ENCODE data around the gene IFIT1B. TPM values are rescaled to one million over a fixed set of nuclear protein-coding genes. Genes with fewer than 3 reads are reported as not detected.
"Not testable (repeated sequence)": the region's sequence is repeated elsewhere in the genome, so short reads cannot be mapped to it uniquely, and the experiment has no call there.

Gene IFIT1B
- total RNA-seq, 1 donor from 2014 or later: not detected

DNA sequence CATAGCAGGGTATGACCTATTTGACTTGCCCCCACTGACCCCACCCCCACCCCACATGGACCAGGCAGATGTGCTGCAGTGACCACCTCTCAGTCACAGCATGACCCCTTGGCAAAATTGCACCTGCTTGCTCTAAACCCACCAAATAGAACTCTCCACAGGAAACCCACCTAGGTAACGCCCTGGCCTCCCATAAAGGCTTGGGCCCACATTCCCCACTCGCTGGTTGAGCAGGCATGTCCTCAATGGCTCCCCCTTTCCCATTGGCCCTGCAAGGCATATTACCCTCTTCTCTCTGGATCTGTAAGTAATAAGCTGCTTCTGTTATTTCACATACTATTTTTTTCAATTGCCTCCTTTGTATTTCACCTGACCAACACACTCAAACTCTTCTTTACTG is 17.3 kb downstream of the IFIT1B start:
- H3K4me1 Mint-ChIP-seq (ENCODE audit: low read depth): peaks cover 57% of the 10 kb centered on the region
- peaks cover 12% of the 10 kb centered on the region for H3K36me3 Mint-ChIP-seq (ENCODE audit: low read depth)
- H3K4me3 Mint-ChIP-seq: no peak overlapping the region

DNA sequence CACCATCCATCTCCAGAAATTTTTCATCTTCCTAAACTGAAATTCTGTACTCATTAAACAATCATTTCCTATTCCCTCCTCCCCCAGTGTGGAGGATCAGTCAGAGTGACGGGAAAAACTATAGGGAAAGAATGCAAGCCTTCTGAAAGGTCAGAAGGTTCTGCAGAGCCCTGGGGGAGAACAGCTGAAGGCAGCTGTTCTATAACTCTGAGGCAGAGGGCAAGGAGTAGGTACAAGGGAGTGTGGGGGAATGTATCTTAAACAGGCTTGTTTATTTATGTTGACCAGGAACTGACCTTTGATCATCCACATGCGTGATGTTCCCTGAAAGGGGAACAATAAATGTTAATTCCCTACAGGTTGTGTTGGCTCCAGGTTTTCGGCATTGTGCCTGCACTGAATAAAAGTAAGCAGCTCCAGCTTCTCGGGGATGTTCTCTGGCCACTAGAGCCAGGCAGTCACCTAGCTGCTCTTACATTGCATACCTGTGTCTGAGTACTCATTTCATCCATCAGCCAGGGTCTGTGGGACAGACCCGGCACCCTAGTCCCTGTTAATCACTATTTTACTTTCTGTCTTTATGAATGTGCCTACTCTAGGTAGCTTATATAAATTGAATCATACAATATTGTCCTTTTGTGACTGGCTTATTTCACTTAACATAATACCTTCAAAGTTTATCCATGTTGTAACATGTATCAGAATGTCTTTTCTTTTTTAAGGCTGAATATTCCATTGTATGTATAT is 20.3 kb downstream of the IFIT1B start:
- no peak overlapping the region for H3K4me3 Mint-ChIP-seq
- no peak overlapping the region for H3K27ac Mint-ChIP-seq
- H3K36me3 Mint-ChIP-seq (ENCODE audit: low read depth): peaks cover 28% of the 10 kb centered on the region
- peaks cover 41% of the 10 kb centered on the region for H3K4me1 Mint-ChIP-seq (ENCODE audit: low read depth)
- intact Hi-C loops (cut with micrococcal nuclease): no loop called here
- H3K27me3 Mint-ChIP-seq (ENCODE audit: insufficient read depth): no peaks in the 10 kb centered on the region
- peaks cover 5% of the 10 kb centered on the region for H3K9me3 Mint-ChIP-seq
- DNase-seq (ENCODE audit: low spot score): no peak

More for the DNA sequence above, 17.3 kb downstream of the IFIT1B start:
- intact Hi-C loops (cut with micrococcal nuclease): no loop called here
- no peaks in the 10 kb centered on the region for H3K27me3 Mint-ChIP-seq (ENCODE audit: insufficient read depth)
- no peak for DNase-seq (ENCODE audit: low spot score)
- H3K27ac Mint-ChIP-seq: no peak overlapping the region
- peaks cover 5% of the 10 kb centered on the region for H3K9me3 Mint-ChIP-seq

- peaks cover 5% of the 10 kb centered on the region for H3K9me3 Mint-ChIP-seq
- H3K4me3 Mint-ChIP-seq: no peak overlapping the region
- intact Hi-C loops (cut with micrococcal nuclease): no loop called here
- H3K36me3 Mint-ChIP-seq (ENCODE audit: low read depth): peaks cover 38% of the 10 kb centered on the region
- peaks cover 32% of the 10 kb centered on the region for H3K4me1 Mint-ChIP-seq (ENCODE audit: low read depth)
- H3K27me3 Mint-ChIP-seq (ENCODE audit: insufficient read depth): no peaks in the 10 kb centered on the region
- no peak overlapping the region for H3K27ac Mint-ChIP-seq
- no peak for DNase-seq (ENCODE audit: low spot score)
Measured at GRCh38 chr10:89399956-89400355, 22.1 kb downstream of the IFIT1B start.

- H3K36me3 Mint-ChIP-seq (ENCODE audit: low read depth): peaks cover 34% of the 10 kb centered on the region
- intact Hi-C loops (cut with micrococcal nuclease): no loop called here
- DNase-seq (ENCODE audit: low spot score): no peak
Measured at GRCh38 chr10:89403043-89403442, 25.2 kb downstream of the IFIT1B start.

DNA sequence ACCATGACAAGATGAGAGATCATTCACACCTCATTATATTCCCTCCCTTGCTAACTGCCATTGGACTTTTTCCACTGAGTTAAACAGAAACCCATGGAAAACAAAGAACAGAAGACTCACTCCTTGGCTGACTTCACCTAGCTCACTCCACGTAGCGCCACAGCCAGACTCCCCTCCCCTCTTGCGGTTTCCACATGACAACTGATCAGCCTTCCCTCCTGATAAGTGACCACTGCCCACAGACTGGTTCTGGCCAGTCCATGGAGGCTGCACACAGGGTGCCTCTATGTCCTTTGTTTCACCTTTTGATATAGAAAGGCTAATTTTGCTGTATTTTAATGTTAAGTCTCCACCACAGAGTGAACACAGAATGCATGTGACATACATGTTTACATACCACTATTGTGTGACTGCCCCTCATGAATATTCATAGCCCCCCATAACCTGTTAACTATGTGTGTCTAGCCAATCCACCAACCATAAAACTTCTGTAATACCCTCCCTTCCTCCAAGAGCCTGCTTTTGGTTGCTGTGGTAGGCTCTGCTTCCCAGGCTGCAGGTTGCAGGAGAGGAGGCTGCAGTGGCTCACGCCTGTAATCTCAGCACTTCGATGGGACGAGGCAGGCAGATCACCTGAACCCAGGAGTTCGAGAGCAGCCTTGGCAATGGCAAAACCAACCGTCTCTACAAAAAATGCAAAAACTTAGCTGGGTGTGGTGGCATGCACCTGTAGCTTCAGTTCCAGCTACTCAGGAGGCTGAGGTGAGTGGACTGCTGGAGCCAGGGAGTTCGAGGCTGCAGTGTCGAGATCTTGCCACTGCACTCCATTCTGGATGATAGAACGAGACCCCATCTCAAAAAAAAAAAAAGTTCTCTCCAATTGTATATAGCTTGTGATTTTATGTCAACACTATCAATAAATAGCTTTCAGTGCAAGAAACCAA is 26.5 kb downstream of the IFIT1B start:
- Mint-ChIP-seq H3K27me3 (ENCODE audit: insufficient read depth) (no peaks in the 10 kb centered on the region), H3K27ac (no peak overlapping the region), H3K4me1 (ENCODE audit: low read depth) (no peaks in the 10 kb centered on the region), H3K9me3 (peaks cover 5% of the 10 kb centered on the region), H3K4me3 (no peak overlapping the region), H3K36me3 (ENCODE audit: low read depth) (peaks cover 34% of the 10 kb centered on the region)
- DNase-seq (ENCODE audit: low spot score): no peak
- intact Hi-C loops (cut with micrococcal nuclease): no loop called here

More at GRCh38 chr10:89403043-89403442, 25.2 kb downstream of the IFIT1B start:
- Mint-ChIP-seq H3K4me1 (ENCODE audit: low read depth) (peaks cover 10% of the 10 kb centered on the region), H3K27ac (no peak overlapping the region), H3K4me3 (no peak overlapping the region), H3K9me3 (peaks cover 5% of the 10 kb centered on the region), H3K27me3 (ENCODE audit: insufficient read depth) (no peaks in the 10 kb centered on the region)

- H3K27me3 Mint-ChIP-seq (ENCODE audit: insufficient read depth); H3K4me1 Mint-ChIP-seq (ENCODE audit: low read depth); DNase-seq (ENCODE audit: low spot score); H3K9me3 Mint-ChIP-seq; H3K4me3 Mint-ChIP-seq; H3K27ac Mint-ChIP-seq; intact Hi-C loops (cut with micrococcal nuclease): not testable (repeated sequence)
- peaks cover 35% of the 10 kb centered on the region for H3K36me3 Mint-ChIP-seq (ENCODE audit: low read depth)
Measured at GRCh38 chr10:89406178-89406577, 28.3 kb downstream of the IFIT1B start.

GRCh38 chr10:89407792-89408191 is 29.9 kb downstream of the IFIT1B start:
- H3K4me3 Mint-ChIP-seq; DNase-seq (ENCODE audit: low spot score); intact Hi-C loops (cut with micrococcal nuclease); H3K27ac Mint-ChIP-seq; H3K27me3 Mint-ChIP-seq (ENCODE audit: insufficient read depth): not testable (repeated sequence)
- H3K4me1 Mint-ChIP-seq (ENCODE audit: low read depth): peaks cover 24% of the 10 kb centered on the region
- H3K36me3 Mint-ChIP-seq (ENCODE audit: low read depth): peaks cover 32% of the 10 kb centered on the region
- peaks cover 16% of the 10 kb centered on the region for H3K9me3 Mint-ChIP-seq

- H3K27ac Mint-ChIP-seq; H3K4me3 Mint-ChIP-seq; intact Hi-C loops (cut with micrococcal nuclease); DNase-seq (ENCODE audit: low spot score); H3K27me3 Mint-ChIP-seq (ENCODE audit: insufficient read depth): not testable (repeated sequence)
- Mint-ChIP-seq H3K9me3 (peaks cover 16% of the 10 kb centered on the region), H3K4me1 (ENCODE audit: low read depth) (peaks cover 36% of the 10 kb centered on the region), H3K36me3 (ENCODE audit: low read depth) (peaks cover 24% of the 10 kb centered on the region)
Measured at GRCh38 chr10:89409282-89409681, 31.4 kb downstream of the IFIT1B start.

GRCh38 chr10:89410551-89410950 is 32.7 kb downstream of the IFIT1B start:
- DNase-seq (ENCODE audit: low spot score); H3K27me3 Mint-ChIP-seq (ENCODE audit: insufficient read depth); H3K4me3 Mint-ChIP-seq: not testable (repeated sequence)
- Mint-ChIP-seq H3K4me1 (ENCODE audit: low read depth) (peaks cover 41% of the 10 kb centered on the region), H3K9me3 (peaks cover 16% of the 10 kb centered on the region), H3K36me3 (ENCODE audit: low read depth) (peaks cover 25% of the 10 kb centered on the region), H3K27ac (peak overlapping the region; percentile 5)
- intact Hi-C loops (cut with micrococcal nuclease): loop anchor here (5.0 to 10.0 kb wide), 3 partner anchors 418 to 586 kb away; partner anchors contain the start of genes FAS and STAMBPL1

- H3K27me3 Mint-ChIP-seq (ENCODE audit: insufficient read depth); DNase-seq (ENCODE audit: low spot score); H3K27ac Mint-ChIP-seq; H3K4me3 Mint-ChIP-seq: not testable (repeated sequence)
- Mint-ChIP-seq H3K36me3 (ENCODE audit: low read depth) (peaks cover 24% of the 10 kb centered on the region), H3K9me3 (peaks cover 11% of the 10 kb centered on the region), H3K4me1 (ENCODE audit: low read depth) (peaks cover 47% of the 10 kb centered on the region)
- intact Hi-C loops (cut with micrococcal nuclease): loop anchor here (5.0 to 10.0 kb wide), 3 partner anchors 419 to 586 kb away; partner anchors contain the start of genes FAS and STAMBPL1
Measured at GRCh38 chr10:89411135-89411534, 33.3 kb downstream of the IFIT1B start.

DNA sequence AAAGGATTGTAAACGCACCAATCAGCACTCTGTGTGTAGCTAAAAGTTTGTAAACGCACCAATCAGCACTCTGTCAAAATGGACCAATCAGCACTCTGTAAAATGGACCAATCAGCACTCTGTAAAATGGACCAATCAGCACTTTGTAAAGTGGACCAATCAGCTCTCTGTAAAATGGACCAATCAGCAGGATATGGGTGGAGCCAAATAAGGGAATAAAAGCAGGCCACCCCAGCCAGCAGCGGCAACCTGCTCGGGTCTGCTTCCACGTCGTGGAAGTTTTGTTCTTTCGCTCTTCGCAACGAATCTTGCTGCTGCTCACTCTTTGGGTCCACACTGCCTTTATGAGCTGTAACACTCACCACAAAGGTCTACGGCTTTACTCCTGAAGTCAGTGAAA is 34.4 kb downstream of the IFIT1B start:
- H3K9me3 Mint-ChIP-seq: peaks cover 11% of the 10 kb centered on the region
- intact Hi-C loops (cut with micrococcal nuclease): loop anchor here (5.0 to 10.0 kb wide), 3 partner anchors 420 to 587 kb away; partner anchors contain the start of genes FAS and STAMBPL1
- peak overlapping the region; percentile 50 for H3K4me3 Mint-ChIP-seq
- DNase-seq (ENCODE audit: low spot score); H3K27ac Mint-ChIP-seq; H3K27me3 Mint-ChIP-seq (ENCODE audit: insufficient read depth): not testable (repeated sequence)
- H3K4me1 Mint-ChIP-seq (ENCODE audit: low read depth): peaks cover 59% of the 10 kb centered on the region
- peaks cover 29% of the 10 kb centered on the region for H3K36me3 Mint-ChIP-seq (ENCODE audit: low read depth)

- Mint-ChIP-seq H3K36me3 (ENCODE audit: low read depth) (peaks cover 37% of the 10 kb centered on the region), H3K27me3 (ENCODE audit: insufficient read depth) (no peaks in the 10 kb centered on the region), H3K27ac (peak overlapping the region; percentile 95), H3K4me3 (peak overlapping the region; percentile 92), H3K4me1 (ENCODE audit: low read depth) (peaks cover 70% of the 10 kb centered on the region), H3K9me3 (peaks cover 11% of the 10 kb centered on the region)
- intact Hi-C loops (cut with micrococcal nuclease): loop anchor here (5.0 to 10.0 kb wide), 3 partner anchors 421 to 589 kb away; partner anchors contain the start of genes FAS and STAMBPL1
- no peak for DNase-seq (ENCODE audit: low spot score)
Measured at GRCh38 chr10:89413398-89413912, 35.6 kb downstream of the IFIT1B start.
